ENCODE data around the gene PTPN22.

DNA sequence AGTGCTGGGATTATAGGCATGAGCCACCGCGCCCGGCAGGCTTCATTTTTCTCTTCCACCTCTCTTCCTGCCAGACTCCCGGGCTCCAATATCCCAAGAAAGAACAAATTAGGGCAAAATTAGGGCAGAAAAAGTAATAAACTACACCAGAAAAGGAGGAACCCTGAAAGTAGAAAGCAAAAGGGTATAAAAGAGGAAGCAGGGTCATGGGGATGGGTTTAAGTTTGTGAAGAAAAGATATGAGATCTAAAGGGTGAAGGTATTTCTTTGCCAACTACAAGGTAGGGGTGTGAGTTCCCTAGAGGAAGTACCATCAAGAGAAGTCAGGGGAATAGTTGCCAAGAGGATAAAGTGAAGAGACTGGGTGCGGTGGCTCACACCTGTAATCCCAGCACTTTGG lies 9.9 kb downstream of the PTPN22 start:
- TF ChIP-seq POLR2A (IDR thresholded peaks at IDR 0.05), result no peak
- TF ChIP-seq, protein P1, sequence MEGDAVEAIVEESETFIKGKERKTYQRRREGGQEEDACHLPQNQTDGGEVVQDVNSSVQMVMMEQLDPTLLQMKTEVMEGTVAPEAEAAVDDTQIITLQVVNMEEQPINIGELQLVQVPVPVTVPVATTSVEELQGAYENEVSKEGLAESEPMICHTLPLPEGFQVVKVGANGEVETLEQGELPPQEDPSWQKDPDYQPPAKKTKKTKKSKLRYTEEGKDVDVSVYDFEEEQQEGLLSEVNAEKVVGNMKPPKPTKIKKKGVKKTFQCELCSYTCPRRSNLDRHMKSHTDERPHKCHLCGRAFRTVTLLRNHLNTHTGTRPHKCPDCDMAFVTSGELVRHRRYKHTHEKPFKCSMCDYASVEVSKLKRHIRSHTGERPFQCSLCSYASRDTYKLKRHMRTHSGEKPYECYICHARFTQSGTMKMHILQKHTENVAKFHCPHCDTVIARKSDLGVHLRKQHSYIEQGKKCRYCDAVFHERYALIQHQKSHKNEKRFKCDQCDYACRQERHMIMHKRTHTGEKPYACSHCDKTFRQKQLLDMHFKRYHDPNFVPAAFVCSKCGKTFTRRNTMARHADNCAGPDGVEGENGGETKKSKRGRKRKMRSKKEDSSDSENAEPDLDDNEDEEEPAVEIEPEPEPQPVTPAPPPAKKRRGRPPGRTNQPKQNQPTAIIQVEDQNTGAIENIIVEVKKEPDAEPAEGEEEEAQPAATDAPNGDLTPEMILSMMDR (IDR thresholded peaks at IDR 0.05), result no peak

All from testis (tissue), 2 donors.